ENCODE results near the gene RND2. TPM values are rescaled to one million over a fixed set of nuclear protein-coding genes. Genes with fewer than 3 reads are reported as not detected.

RND2 gene
- total and polyA plus RNA-seq, 2 of the 4 experiments (the other 2 are of a cell fraction) = 1.1 to 1.9 TPM

GRCh38 chr17:43033948-43034881 is 9.2 kb downstream of the RND2 start:
- H3K36me3 ChIP-seq (ENCODE audit: control insufficient read depth, insufficient read depth, low read length) = no peaks in the 10 kb centered on the region
- POLR2A ChIA-PET (ENCODE audit: unreplicated experiment) = no interaction called here
- no peaks in the 10 kb centered on the region for H3K27me3 ChIP-seq (ENCODE audit: control insufficient read depth, insufficient read depth, low read length)
- peak overlapping the region; percentile 67 for H2AFZ ChIP-seq (replicated peaks; ENCODE audit: low read length, poor library complexity)
- no peak overlapping the region for H4K5ac ChIP-seq (ENCODE audit: low read depth, low read length)
- H3K14ac ChIP-seq (replicated peaks; ENCODE audit: low read depth, low read length) = no peak overlapping the region
- no peak for ATAC-seq (ENCODE audit: low read depth)
- no peak overlapping the region for H4K8ac ChIP-seq (ENCODE audit: low read depth in 2 of 2, low read length in 2 of 2)
- H2AK9ac ChIP-seq (replicated peaks; ENCODE audit: low read depth, low read length, poor library complexity) = no peak overlapping the region
- no TSS peak for BruUV-seq (replicated peaks)
- no peak overlapping the region for H2BK5ac ChIP-seq (ENCODE audit: low read depth, low read length, poor library complexity, severe bottlenecking)
- H2BK20ac ChIP-seq (ENCODE audit: low read depth, low read length) = no peak overlapping the region
- peaks cover 6% of the 10 kb centered on the region; the same call in 1 of the 2 replicates for H3K4me1 ChIP-seq (ENCODE audit: control insufficient read depth, insufficient read depth, low read length)
- intact Hi-C loops (cut with micrococcal nuclease) (no loop called here), dilution Hi-C loops (cut with HindIII; ENCODE audit: low sequenced_read_pairs, unreplicated experiment) (no loop called here), in situ Hi-C loops (cut with MboI; ENCODE audit: low sequenced_read_pairs) (no loop called here)
- H3K4ac ChIP-seq (ENCODE audit: low read depth, low read length) = no peak overlapping the region
- no peak overlapping the region for H2BK120ac ChIP-seq (ENCODE audit: low read depth, low read length)
- TF ChIP-seq MAZ (IDR thresholded peaks at IDR 0.05; ENCODE audit: borderline replicate concordance, low read depth, low read length) (no peak), CTCF (conservative IDR thresholded peaks at IDR 0.05; ENCODE audit: low read depth, low read length) (no peak), NFE2L2 (IDR thresholded peaks at IDR 0.05; ENCODE audit: low read depth, low read length) (no peak), BHLHE40 (IDR thresholded peaks at IDR 0.05; ENCODE audit: low read depth, low read length) (no peak), SMC3 (IDR thresholded peaks at IDR 0.05; ENCODE audit: low read depth, low read length) (no peak), RCOR1 (IDR thresholded peaks at IDR 0.05; ENCODE audit: insufficient replicate concordance, low read length) (no peak)
- TF ChIP-seq, protein P1, sequence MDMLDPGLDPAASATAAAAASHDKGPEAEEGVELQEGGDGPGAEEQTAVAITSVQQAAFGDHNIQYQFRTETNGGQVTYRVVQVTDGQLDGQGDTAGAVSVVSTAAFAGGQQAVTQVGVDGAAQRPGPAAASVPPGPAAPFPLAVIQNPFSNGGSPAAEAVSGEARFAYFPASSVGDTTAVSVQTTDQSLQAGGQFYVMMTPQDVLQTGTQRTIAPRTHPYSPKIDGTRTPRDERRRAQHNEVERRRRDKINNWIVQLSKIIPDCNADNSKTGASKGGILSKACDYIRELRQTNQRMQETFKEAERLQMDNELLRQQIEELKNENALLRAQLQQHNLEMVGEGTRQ (IDR thresholded peaks at IDR 0.05; ENCODE audit: low read depth, low read length) = no peak
- TF ChIP-seq, protein P2, sequence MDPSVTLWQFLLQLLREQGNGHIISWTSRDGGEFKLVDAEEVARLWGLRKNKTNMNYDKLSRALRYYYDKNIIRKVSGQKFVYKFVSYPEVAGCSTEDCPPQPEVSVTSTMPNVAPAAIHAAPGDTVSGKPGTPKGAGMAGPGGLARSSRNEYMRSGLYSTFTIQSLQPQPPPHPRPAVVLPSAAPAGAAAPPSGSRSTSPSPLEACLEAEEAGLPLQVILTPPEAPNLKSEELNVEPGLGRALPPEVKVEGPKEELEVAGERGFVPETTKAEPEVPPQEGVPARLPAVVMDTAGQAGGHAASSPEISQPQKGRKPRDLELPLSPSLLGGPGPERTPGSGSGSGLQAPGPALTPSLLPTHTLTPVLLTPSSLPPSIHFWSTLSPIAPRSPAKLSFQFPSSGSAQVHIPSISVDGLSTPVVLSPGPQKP (IDR thresholded peaks at IDR 0.05; ENCODE audit: borderline replicate concordance, low read depth, low read length) = no peak
- H3K4me2 ChIP-seq (ENCODE audit: low read depth, low read length) = no peak overlapping the region
- H3K18ac ChIP-seq (ENCODE audit: low read depth, low read length) = no peak overlapping the region
- no peak overlapping the region for H3K23ac ChIP-seq (ENCODE audit: low read depth, low read length)
- DNase-seq = no peak
- no peaks in the 10 kb centered on the region; the same call in 1 of the 2 replicates for H3K9me1 ChIP-seq (ENCODE audit: insufficient read depth, low read length)
- H3K27ac ChIP-seq (ENCODE audit: insufficient read depth, low read length) = no peak overlapping the region
- no peak overlapping the region for H4K91ac ChIP-seq (ENCODE audit: insufficient read depth, low read depth, low read length)
- H3K4me3 ChIP-seq (ENCODE audit: insufficient read depth, low read depth, low read length) = no peak overlapping the region
- no peak overlapping the region for H2AK5ac ChIP-seq (ENCODE audit: low read depth, low read length)
- no CpG with 5 or more reads among the region's 12 CpGs for WGBS, 2 experiments (ENCODE audit: extremely low coverage in 2 of 2, insufficient read length in 1 of 2)
- H3K9me3 ChIP-seq (ENCODE audit: control insufficient read depth, insufficient read depth, low read length) = no peaks in the 10 kb centered on the region
- no peak overlapping the region for H3K9ac ChIP-seq (ENCODE audit: low read depth, low read length)
- CTCF ChIA-PET = no interaction called here
- no peaks in the 10 kb centered on the region for H4K20me1 ChIP-seq (ENCODE audit: insufficient read depth, low read length)
- no peak overlapping the region for H3K56ac ChIP-seq (ENCODE audit: extremely low read depth, insufficient read depth, low read length)
- H3K79me1 ChIP-seq (ENCODE audit: low read depth in 1 of 2, low read length in 2 of 2) = no peaks in the 10 kb centered on the region
- H2BK15ac ChIP-seq (ENCODE audit: low read depth, low read length) = no peak overlapping the region

Measured in IMR-90 (cell line).